Measurements from ENCODE around the gene METTL26.

The METTL26 gene

GRCh38 chr16:591892-592517 lies 44.1 kb downstream of the METTL26 start:
- Histone ChIP-seq H3K4me3 (no peak overlapping the region), H3K4me1 (peaks cover 78% of the 10 kb centered on the region), H3K27me3 (no peaks in the 10 kb centered on the region), H4K20me1 (peaks cover 85% of the 10 kb centered on the region), H3K27ac (peak overlapping the region; percentile 76), H3K4me2 (peak overlapping the region; percentile 96), H3K36me3 (peaks cover 10% of the 10 kb centered on the region), H3K9ac (peak overlapping the region; percentile 61; the same call in 1 of the 2 replicates), H3K9me3 (no peaks in the 10 kb centered on the region)
- no peak for TF ChIP-seq Cebpa-rat (IDR thresholded peaks at IDR 0.05)

- Histone ChIP-seq H3K27ac (no peak overlapping the region), H3K27me3 (no peaks in the 10 kb centered on the region), H3K4me2 (peak overlapping the region; percentile 96), H3K4me1 (peaks cover 80% of the 10 kb centered on the region), H3K9ac (peak overlapping the region; percentile 91), H3K4me3 (peak overlapping the region; percentile 94), H3K36me3 (peaks cover 2% of the 10 kb centered on the region), H3K9me3 (no peaks in the 10 kb centered on the region), H4K20me1 (peaks cover 78% of the 10 kb centered on the region)
- no peak for TF ChIP-seq Cebpa-rat (IDR thresholded peaks at IDR 0.05)
Measured at GRCh38 chr16:591231-591630, 44.9 kb downstream of the METTL26 start.

GRCh38 chr16:590815-591200 lies 45.3 kb downstream of the METTL26 start:
- peaks cover 80% of the 10 kb centered on the region for H3K4me1 ChIP-seq
- H3K27ac ChIP-seq, result peak overlapping the region; percentile 79
- H4K20me1 ChIP-seq, result peaks cover 74% of the 10 kb centered on the region
- H3K9me3 ChIP-seq, result no peaks in the 10 kb centered on the region
- peak overlapping the region; percentile 91 for H3K9ac ChIP-seq
- H3K4me2 ChIP-seq, result peak overlapping the region; percentile 96
- no peak for TF ChIP-seq Cebpa-rat (IDR thresholded peaks at IDR 0.05)
- H3K4me3 ChIP-seq, result peak overlapping the region; percentile 94
- no peaks in the 10 kb centered on the region; the same call in 1 of the 2 replicates for H3K36me3 ChIP-seq
- no peaks in the 10 kb centered on the region for H3K27me3 ChIP-seq

GRCh38 chr16:590188-590814 lies 45.8 kb downstream of the METTL26 start:
- H3K27me3 ChIP-seq, result no peaks in the 10 kb centered on the region
- TF ChIP-seq Cebpa-rat (IDR thresholded peaks at IDR 0.05), result no peak
- peaks cover 69% of the 10 kb centered on the region for H4K20me1 ChIP-seq
- peak overlapping the region; percentile 79 for H3K27ac ChIP-seq
- H3K4me3 ChIP-seq, result peak overlapping the region; percentile 94
- peaks cover 80% of the 10 kb centered on the region for H3K4me1 ChIP-seq
- no peaks in the 10 kb centered on the region; the same call in 1 of the 2 replicates for H3K36me3 ChIP-seq
- peak overlapping the region; percentile 91 for H3K9ac ChIP-seq
- H3K4me2 ChIP-seq, result peak overlapping the region; percentile 96
- H3K9me3 ChIP-seq, result no peaks in the 10 kb centered on the region

GRCh38 chr16:589658-590187 lies 46.4 kb downstream of the METTL26 start, which contains the start of gene RAB40C:
Gene RAB40C (plus strand): TSS chr16:590066. CDS start chr16:590292, 226 bp downstream.
- peaks cover 63% of the 10 kb centered on the region for H4K20me1 ChIP-seq
- peak within 1 kb of the TSS; percentile 96 for H3K27ac ChIP-seq
- H3K9me3 ChIP-seq, result no peaks in the 10 kb centered on the region
- H3K9ac ChIP-seq, result peak within 1 kb of the TSS; percentile 96
- no peaks in the 10 kb centered on the region for H3K27me3 ChIP-seq
- no peaks in the 10 kb centered on the region for H3K36me3 ChIP-seq
- H3K4me1 ChIP-seq, result peaks cover 75% of the 10 kb centered on the region
- peak within 1 kb of the TSS; percentile 96 for H3K4me2 ChIP-seq
- TF ChIP-seq Cebpa-rat (IDR thresholded peaks at IDR 0.05), result no peak
- H3K4me3 ChIP-seq, result peak within 1 kb of the TSS; percentile 94

GRCh38 chr16:588889-589657 lies 47.0 kb downstream of the METTL26 start:
- Histone ChIP-seq H3K27ac (peak overlapping the region; percentile 96), H3K36me3 (no peaks in the 10 kb centered on the region), H3K4me3 (peak overlapping the region; percentile 94), H3K9me3 (no peaks in the 10 kb centered on the region), H3K4me2 (peak overlapping the region; percentile 93), H3K4me1 (peaks cover 73% of the 10 kb centered on the region), H3K27me3 (no peaks in the 10 kb centered on the region), H3K9ac (peak overlapping the region; percentile 96), H4K20me1 (peaks cover 56% of the 10 kb centered on the region)
- TF ChIP-seq Cebpa-rat (IDR thresholded peaks at IDR 0.05), result no peak

GRCh38 chr16:588639-588888 lies 47.5 kb downstream of the METTL26 start:
- Histone ChIP-seq H3K4me3 (peak overlapping the region; percentile 94), H3K4me2 (peak overlapping the region; percentile 93), H3K9me3 (no peaks in the 10 kb centered on the region), H3K27me3 (no peaks in the 10 kb centered on the region), H3K36me3 (no peaks in the 10 kb centered on the region), H3K9ac (peak overlapping the region; percentile 96), H4K20me1 (peaks cover 56% of the 10 kb centered on the region), H3K27ac (peak overlapping the region; percentile 96), H3K4me1 (peaks cover 73% of the 10 kb centered on the region)
- TF ChIP-seq Cebpa-rat (IDR thresholded peaks at IDR 0.05), result no peak

GRCh38 chr16:586645-587590 lies 49.2 kb downstream of the METTL26 start:
- H4K20me1 ChIP-seq, result peaks cover 40% of the 10 kb centered on the region
- H3K27ac ChIP-seq, result peak overlapping the region; percentile 96

More at GRCh38 chr16:586645-587590, 49.2 kb downstream of the METTL26 start:
- no peaks in the 10 kb centered on the region for H3K9me3 ChIP-seq
- H3K4me2 ChIP-seq, result peak overlapping the region; percentile 93
- peaks cover 71% of the 10 kb centered on the region for H3K4me1 ChIP-seq
- 0 out of 2 replicates have a peak, but pooled peaks cover 5% of the 10 kb centered on the region for H3K36me3 ChIP-seq
- TF ChIP-seq Cebpa-rat (IDR thresholded peaks at IDR 0.05), result no peak
- peak overlapping the region; percentile 96 for H3K9ac ChIP-seq
- H3K27me3 ChIP-seq, result no peaks in the 10 kb centered on the region
- H3K4me3 ChIP-seq, result peak overlapping the region; percentile 94
